Astrocyte (in vitro differentiated cells and primary cell): ENCODE results near the gene UTP11. TPM values are rescaled to one million over a fixed set of nuclear protein-coding genes. Genes with fewer than 3 reads are reported as not detected.

Experiments used
- DNase-seq: peaks from one replicate; pipeline ENCODE4 v3.0.0-alpha.2; 2010; ENCODE audit warnings: low read depth
- FAIRE-seq: peaks from 2 replicates; lab custom pipeline; 2011; peaks lifted over from hg19 to GRCh38; lab: Jason Lieb, UNC
- H2AFZ ChIP-seq: 2 replicates; pipeline ENCODE4 v1.6.0; 2012; ENCODE audit warnings: low read depth, low read length, inconsistent platforms
- H3K27ac ChIP-seq: 2 replicates; pipeline ENCODE4 v1.5.1; 2011; ENCODE audit warnings: low read depth, low read length, inconsistent platforms
- H3K27me3 ChIP-seq: 2 replicates; pipeline ENCODE4 v1.6.0; 2011; ENCODE audit warnings: low read length, inconsistent platforms; ENCODE audit not compliant: insufficient read depth
- H3K36me3 ChIP-seq: 2 replicates; pipeline ENCODE4 v1.5.1; 2011; ENCODE audit warnings: low read length, inconsistent platforms; ENCODE audit not compliant: insufficient read depth
- H3K4me1 ChIP-seq: 2 replicates; pipeline ENCODE4 v1.5.1; 2011; ENCODE audit warnings: low read length, inconsistent platforms; ENCODE audit not compliant: insufficient read depth
- H3K4me2 ChIP-seq: 2 replicates; pipeline ENCODE4 v1.6.0; 2012; ENCODE audit warnings: low read length, inconsistent platforms
- H3K4me3 ChIP-seq: 2 replicates; pipeline ENCODE4 v1.5.1; 2011; ENCODE audit warnings: low read depth, mild to moderate bottlenecking, low read length, inconsistent platforms; ENCODE audit not compliant: insufficient read depth
- H3K79me2 ChIP-seq: 2 replicates; pipeline ENCODE4 v1.6.0; 2012; ENCODE audit warnings: mild to moderate bottlenecking, low read length, inconsistent platforms; ENCODE audit not compliant: insufficient read depth
- H3K9ac ChIP-seq: 2 replicates; pipeline ENCODE4 v1.6.0; 2012; ENCODE audit warnings: mild to moderate bottlenecking, low read length, inconsistent platforms
- H3K9me3 ChIP-seq: 2 replicates; pipeline ENCODE4 v1.5.1; 2012; ENCODE audit warnings: low read depth, mild to moderate bottlenecking, low read length, inconsistent platforms; ENCODE audit not compliant: insufficient read depth
- H4K20me1 ChIP-seq: 2 replicates; pipeline ENCODE4 v1.6.0; 2012; ENCODE audit warnings: low read length, inconsistent platforms; ENCODE audit not compliant: insufficient read depth
- H3K27ac Mint-ChIP-seq: one replicate; pipeline ENCODE4 v1.8.0; 2021; ENCODE audit warnings: mild to moderate bottlenecking, mixed read lengths; ENCODE audit not compliant: unreplicated experiment
- H3K27me3 Mint-ChIP-seq: one replicate; pipeline ENCODE4 v1.8.0; 2021; ENCODE audit warnings: low read depth, mixed read lengths; ENCODE audit not compliant: unreplicated experiment
- H3K36me3 Mint-ChIP-seq: one replicate; pipeline ENCODE4 v1.8.0; 2021; ENCODE audit warnings: low read depth, mixed read lengths; ENCODE audit not compliant: unreplicated experiment
- H3K4me1 Mint-ChIP-seq: one replicate; pipeline ENCODE4 v1.8.0; 2021; ENCODE audit warnings: low read depth, mixed read lengths; ENCODE audit not compliant: unreplicated experiment
- H3K4me3 Mint-ChIP-seq: one replicate; pipeline ENCODE4 v1.8.0; 2021; ENCODE audit warnings: mild to moderate bottlenecking, moderate library complexity, mixed read lengths; ENCODE audit not compliant: unreplicated experiment
- H3K9me3 Mint-ChIP-seq: one replicate; pipeline ENCODE4 v1.8.0; 2021; ENCODE audit warnings: mild to moderate bottlenecking, mixed read lengths; ENCODE audit not compliant: unreplicated experiment
- CTCF ChIP-seq: IDR thresholded peaks from 2 replicates; pipeline ENCODE4 v1.5.1; 2011; ENCODE audit warnings: low read depth, mild to moderate bottlenecking, inconsistent platforms, low read length, moderate library complexity; ENCODE audit not compliant: insufficient read depth
- EZH2 ChIP-seq: IDR thresholded peaks from 2 replicates; pipeline ENCODE4 v1.6.1; 2012; ENCODE audit warnings: mild to moderate bottlenecking, low read length, inconsistent platforms; ENCODE audit not compliant: insufficient read depth
- total RNA-seq: library from RNA; stranded (reverse); gene quantifications from 2 replicates; pipeline ENCODE4 v1.2.1, GENCODE V29; 2021

The UTP11 gene
- total RNA-seq, 1 donor from 2014 or later, result 42.6 TPM

- H3K36me3 ChIP-seq, result no peaks in the 10 kb centered on the region
- H3K9me3 ChIP-seq, result no peaks in the 10 kb centered on the region
- H3K27me3 ChIP-seq, result no peaks in the 10 kb centered on the region
- H3K79me2 ChIP-seq, result peaks cover 53% of the 10 kb centered on the region
- H3K4me2 ChIP-seq, result peak overlapping the region; percentile 92
- Mint-ChIP-seq H3K9me3 (no peaks in the 10 kb centered on the region), H3K27ac (peak overlapping the region; percentile 66), H3K36me3 (peaks cover 9% of the 10 kb centered on the region), H3K4me3 (peak overlapping the region; percentile 92), H3K4me1 (peaks cover 37% of the 10 kb centered on the region), H3K27me3 (no peaks in the 10 kb centered on the region)
- H3K27ac ChIP-seq, result peak overlapping the region; percentile 59
- peaks cover 46% of the 10 kb centered on the region for H3K4me1 ChIP-seq
- H4K20me1 ChIP-seq, result peaks cover 27% of the 10 kb centered on the region
- H3K4me3 ChIP-seq, result peak overlapping the region; percentile 87
- no peak for TF ChIP-seq CTCF
- no peak for TF ChIP-seq EZH2
- no peak for DNase-seq
- peak overlapping the region; percentile 89 for H3K9ac ChIP-seq
- FAIRE-seq, result no peak
- no peak overlapping the region for H2AFZ ChIP-seq
These were observed 8.0 kb upstream of the UTP11 start for GRCh38 chr1:38004284-38005108.

- H3K79me2 ChIP-seq, result peaks cover 45% of the 10 kb centered on the region
- peak within 1 kb of the TSS; percentile 66 for H3K27ac Mint-ChIP-seq
- no peaks in the 10 kb centered on the region for H3K27me3 Mint-ChIP-seq
- peaks cover 27% of the 10 kb centered on the region for H4K20me1 ChIP-seq
- FAIRE-seq (no peak), DNase-seq (peak; percentile 35)
- no peaks in the 10 kb centered on the region for H3K36me3 ChIP-seq
- no peak for TF ChIP-seq CTCF
- TF ChIP-seq EZH2, result no peak
- H3K4me1 ChIP-seq, result peaks cover 41% of the 10 kb centered on the region
- H2AFZ ChIP-seq, result peak within 1 kb of the TSS; percentile 30
- H3K4me3 Mint-ChIP-seq, result peak within 1 kb of the TSS; percentile 92
- H3K9me3 Mint-ChIP-seq, result no peaks in the 10 kb centered on the region
- peaks cover 31% of the 10 kb centered on the region for H3K4me1 Mint-ChIP-seq
- H3K27ac ChIP-seq, result peak within 1 kb of the TSS; percentile 59
- no peaks in the 10 kb centered on the region for H3K27me3 ChIP-seq
- H3K4me2 ChIP-seq, result peak within 1 kb of the TSS; percentile 92
- H3K9me3 ChIP-seq, result no peaks in the 10 kb centered on the region
- peak within 1 kb of the TSS; percentile 87 for H3K4me3 ChIP-seq
- H3K9ac ChIP-seq, result peak within 1 kb of the TSS; percentile 89
- H3K36me3 Mint-ChIP-seq, result peaks cover 9% of the 10 kb centered on the region
These were observed 7.1 kb upstream of the UTP11 start, which contains the start of gene FHL3 for GRCh38 chr1:38005195-38006007. TSS of gene FHL3 (minus strand) at chr1:38005514. CDS start at chr1:37999412, 6,102 bp downstream.
